Cardiac muscle cell (in vitro differentiated cells and primary cell): Measurements from ENCODE around the gene CTSS. TPM values are rescaled to one million over a fixed set of nuclear protein-coding genes. Genes with fewer than 3 reads are reported as not detected.
"Not testable (repeated sequence)": the region's sequence is repeated elsewhere in the genome, so short reads cannot be mapped to it uniquely, and the experiment has no call there.

Experiments
- DNase-seq, 2 donors: peaks; one replicate each; pipeline versions ENCODE4 v3.0.0 to v3.0.0-alpha.2; 2010 to 2017; ENCODE audit warnings: low read depth in 1 of 2, low spot score in 1 of 2
- H3K27ac ChIP-seq: fragments of 200-600 bp; sonication (generic); 2 replicates; pipeline ENCODE4 v1.5.1; 2016
- H3K27me3 ChIP-seq: fragments of 200-600 bp; sonication (generic); 2 replicates; pipeline ENCODE4 v1.6.0; 2016; ENCODE audit warnings: control low read depth
- H3K36me3 ChIP-seq: fragments of 200-600 bp; sonication (generic); 2 replicates; pipeline ENCODE4 v1.5.1; 2016; ENCODE audit warnings: control low read depth
- H3K4me1 ChIP-seq: fragments of 200-600 bp; sonication (generic); 2 replicates; pipeline ENCODE4 v1.8.1; 2017; ENCODE audit warnings: low read depth, mild to moderate bottlenecking, mixed run types
- H3K4me3 ChIP-seq: fragments of 200-600 bp; sonication (generic); 2 replicates; pipeline ENCODE4 v1.5.1; 2016; ENCODE audit warnings: mild to moderate bottlenecking
- H3K9me3 ChIP-seq: fragments of 200-600 bp; sonication (generic); 2 replicates; pipeline ENCODE4 v1.5.1; 2017; ENCODE audit warnings: low read depth, mild to moderate bottlenecking, control low read depth
- polyA plus RNA-seq: library from polyadenylated mRNA; unstranded; fragments of >200 nt; fragmentation: Nextera tagmentation; extraction: Ambion mirVana; gene quantifications from 2 replicates; pipeline ENCODE4 v1.2.1, GENCODE V29; 2016
- total RNA-seq: library from RNA; depleted of rRNA; stranded (reverse); fragments of >200 nt; gene quantifications from 2 replicates; pipeline ENCODE4 v1.2.3, GENCODE V29; 2016
- TF ChIP-seq, protein P1 (sequence below): IDR thresholded peaks from 2 replicates; pipeline ENCODE4 v1.5.1; 2012; ENCODE audit warnings: low read depth, mild to moderate bottlenecking, low read length

The CTSS gene
- total and polyA plus RNA-seq, 2 experiments from 2014 or later: 0.03 TPM; not detected in 1

DNA sequence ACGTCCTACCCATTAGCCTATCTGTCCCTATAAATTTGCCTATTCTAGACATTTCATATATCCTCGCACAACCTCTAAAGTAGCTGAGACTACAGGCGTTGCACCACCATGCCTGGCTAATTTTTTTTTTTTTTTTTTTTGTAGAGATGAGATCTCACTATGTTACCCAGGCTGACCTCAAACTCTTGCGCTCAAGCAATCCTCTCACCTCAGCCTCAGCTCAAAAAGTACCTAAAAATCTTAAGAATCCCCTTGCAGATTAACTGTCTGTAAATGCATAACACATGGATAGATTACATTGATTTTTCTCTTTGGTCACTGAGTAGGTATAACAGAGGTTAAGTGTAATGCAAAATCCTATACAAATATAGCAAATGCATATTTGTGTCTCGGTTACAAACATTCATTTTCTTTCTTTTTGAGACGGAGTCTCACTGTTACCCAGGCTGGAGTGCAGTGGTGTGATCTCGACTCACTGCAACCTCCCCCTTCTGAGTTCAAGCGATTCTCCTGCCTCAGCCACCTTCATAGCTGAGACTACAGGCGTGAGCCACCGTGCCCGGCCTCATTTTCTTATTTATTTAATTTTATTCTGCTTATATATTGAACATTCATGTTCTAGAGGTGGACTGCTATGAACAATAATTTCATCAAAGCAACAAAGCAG lies 47.2 kb downstream of the CTSS start:
- no peak overlapping the region for H3K27ac ChIP-seq
- H3K9me3 ChIP-seq: no peaks in the 10 kb centered on the region
- no peaks in the 10 kb centered on the region for H3K36me3 ChIP-seq
- no peak for DNase-seq
- no peaks in the 10 kb centered on the region for H3K27me3 ChIP-seq
- no peak overlapping the region for H3K4me3 ChIP-seq
- H3K4me1 ChIP-seq: no peaks in the 10 kb centered on the region
- TF ChIP-seq, protein P1, sequence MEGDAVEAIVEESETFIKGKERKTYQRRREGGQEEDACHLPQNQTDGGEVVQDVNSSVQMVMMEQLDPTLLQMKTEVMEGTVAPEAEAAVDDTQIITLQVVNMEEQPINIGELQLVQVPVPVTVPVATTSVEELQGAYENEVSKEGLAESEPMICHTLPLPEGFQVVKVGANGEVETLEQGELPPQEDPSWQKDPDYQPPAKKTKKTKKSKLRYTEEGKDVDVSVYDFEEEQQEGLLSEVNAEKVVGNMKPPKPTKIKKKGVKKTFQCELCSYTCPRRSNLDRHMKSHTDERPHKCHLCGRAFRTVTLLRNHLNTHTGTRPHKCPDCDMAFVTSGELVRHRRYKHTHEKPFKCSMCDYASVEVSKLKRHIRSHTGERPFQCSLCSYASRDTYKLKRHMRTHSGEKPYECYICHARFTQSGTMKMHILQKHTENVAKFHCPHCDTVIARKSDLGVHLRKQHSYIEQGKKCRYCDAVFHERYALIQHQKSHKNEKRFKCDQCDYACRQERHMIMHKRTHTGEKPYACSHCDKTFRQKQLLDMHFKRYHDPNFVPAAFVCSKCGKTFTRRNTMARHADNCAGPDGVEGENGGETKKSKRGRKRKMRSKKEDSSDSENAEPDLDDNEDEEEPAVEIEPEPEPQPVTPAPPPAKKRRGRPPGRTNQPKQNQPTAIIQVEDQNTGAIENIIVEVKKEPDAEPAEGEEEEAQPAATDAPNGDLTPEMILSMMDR: no peak

DNA sequence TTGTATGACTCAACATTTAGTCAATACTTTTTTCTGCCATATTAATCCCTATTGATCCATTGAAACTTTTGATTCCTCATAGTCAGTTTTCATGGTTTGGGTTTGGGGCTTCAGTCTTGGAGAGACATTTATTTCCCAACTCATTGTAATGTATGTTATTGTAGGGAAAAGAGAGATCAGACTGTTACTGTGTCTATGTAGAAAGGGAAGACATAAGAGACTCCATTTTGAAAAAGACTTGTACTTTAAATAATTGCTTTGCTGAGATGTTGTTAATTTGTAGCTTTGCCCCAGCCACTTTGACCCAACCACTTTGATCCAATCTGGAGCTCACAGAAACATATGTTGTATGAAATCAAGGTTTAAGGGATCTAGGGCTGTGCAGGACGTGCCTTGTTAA lies 56.5 kb downstream of the CTSS start:
- not testable (repeated sequence) for H3K36me3 ChIP-seq, H3K4me3 ChIP-seq, H3K9me3 ChIP-seq, H3K27me3 ChIP-seq, DNase-seq, H3K4me1 ChIP-seq, H3K27ac ChIP-seq

DNA sequence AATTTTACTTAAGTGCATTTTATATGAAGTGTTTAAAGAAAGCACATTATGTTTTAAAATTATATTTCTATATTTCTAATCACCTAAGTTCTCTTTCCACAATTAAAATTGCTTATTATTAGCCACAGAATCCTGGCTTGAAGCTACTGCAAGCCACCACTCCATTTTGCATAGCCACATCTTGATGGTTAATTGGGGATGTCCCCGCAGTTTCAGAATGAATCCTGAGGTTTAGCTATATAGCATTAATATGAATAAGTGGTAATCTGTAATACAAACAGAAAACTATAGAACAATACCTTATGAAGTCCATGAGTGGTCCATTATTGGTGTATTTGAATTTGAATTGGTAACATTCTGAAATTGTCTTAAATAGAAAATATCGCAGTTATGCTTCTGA lies 57.0 kb downstream of the CTSS start:
- Histone ChIP-seq H3K27me3 (no peaks in the 10 kb centered on the region), H3K27ac (no peak overlapping the region), H3K4me1 (peaks cover 6% of the 10 kb centered on the region), H3K36me3 (no peaks in the 10 kb centered on the region), H3K9me3 (no peaks in the 10 kb centered on the region), H3K4me3 (no peak overlapping the region)
- TF ChIP-seq, protein P1: no peak
- DNase-seq: no peak

DNA sequence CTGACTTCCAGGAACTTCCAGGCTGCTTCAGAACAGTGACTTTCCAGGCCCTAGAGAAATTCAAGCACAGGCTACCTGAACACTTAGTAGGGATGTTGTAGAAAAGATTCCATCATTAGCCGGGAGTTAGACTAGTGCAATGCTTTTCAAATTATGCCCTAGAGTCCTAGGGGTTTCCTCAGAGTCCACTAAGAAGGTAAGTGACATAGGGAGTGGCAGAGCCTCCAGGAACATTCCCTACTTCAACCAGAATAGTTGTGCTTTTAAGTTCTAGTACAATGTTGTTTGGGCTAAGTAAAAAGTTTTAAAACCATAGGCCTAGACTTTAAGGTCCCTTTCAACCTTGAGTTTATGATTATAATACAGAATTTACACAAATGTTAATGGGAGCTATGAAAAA lies 59.5 kb downstream of the CTSS start:
- TF ChIP-seq, protein P1: no peak
- Histone ChIP-seq H3K27ac (no peak overlapping the region), H3K27me3 (no peaks in the 10 kb centered on the region), H3K9me3 (no peaks in the 10 kb centered on the region), H3K36me3 (no peaks in the 10 kb centered on the region), H3K4me1 (peaks cover 6% of the 10 kb centered on the region), H3K4me3 (no peak overlapping the region)
- no peak for DNase-seq

DNA sequence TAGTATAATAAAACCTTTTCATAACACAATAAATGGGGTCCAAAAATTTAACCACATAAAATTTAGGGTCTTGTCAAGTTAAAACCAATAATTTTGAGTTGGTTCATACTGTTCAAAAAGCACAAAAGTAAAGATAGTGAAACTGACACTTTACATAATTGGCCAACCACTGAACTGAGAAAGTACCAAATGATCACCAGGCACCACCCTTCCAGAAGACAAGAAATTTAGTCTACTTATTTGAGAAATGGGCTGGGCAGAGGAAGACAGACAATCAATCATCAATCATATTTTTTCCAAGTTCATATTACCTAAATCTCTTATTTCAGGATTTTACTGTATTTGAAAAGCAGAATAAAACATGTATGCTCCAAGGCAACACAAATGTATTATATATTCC lies 62.2 kb downstream of the CTSS start:
- Histone ChIP-seq H3K27ac (no peak overlapping the region), H3K4me1 (no peaks in the 10 kb centered on the region), H3K36me3 (no peaks in the 10 kb centered on the region), H3K9me3 (no peaks in the 10 kb centered on the region), H3K4me3 (no peak overlapping the region), H3K27me3 (no peaks in the 10 kb centered on the region)
- DNase-seq: no peak
- TF ChIP-seq, protein P1: no peak

DNA sequence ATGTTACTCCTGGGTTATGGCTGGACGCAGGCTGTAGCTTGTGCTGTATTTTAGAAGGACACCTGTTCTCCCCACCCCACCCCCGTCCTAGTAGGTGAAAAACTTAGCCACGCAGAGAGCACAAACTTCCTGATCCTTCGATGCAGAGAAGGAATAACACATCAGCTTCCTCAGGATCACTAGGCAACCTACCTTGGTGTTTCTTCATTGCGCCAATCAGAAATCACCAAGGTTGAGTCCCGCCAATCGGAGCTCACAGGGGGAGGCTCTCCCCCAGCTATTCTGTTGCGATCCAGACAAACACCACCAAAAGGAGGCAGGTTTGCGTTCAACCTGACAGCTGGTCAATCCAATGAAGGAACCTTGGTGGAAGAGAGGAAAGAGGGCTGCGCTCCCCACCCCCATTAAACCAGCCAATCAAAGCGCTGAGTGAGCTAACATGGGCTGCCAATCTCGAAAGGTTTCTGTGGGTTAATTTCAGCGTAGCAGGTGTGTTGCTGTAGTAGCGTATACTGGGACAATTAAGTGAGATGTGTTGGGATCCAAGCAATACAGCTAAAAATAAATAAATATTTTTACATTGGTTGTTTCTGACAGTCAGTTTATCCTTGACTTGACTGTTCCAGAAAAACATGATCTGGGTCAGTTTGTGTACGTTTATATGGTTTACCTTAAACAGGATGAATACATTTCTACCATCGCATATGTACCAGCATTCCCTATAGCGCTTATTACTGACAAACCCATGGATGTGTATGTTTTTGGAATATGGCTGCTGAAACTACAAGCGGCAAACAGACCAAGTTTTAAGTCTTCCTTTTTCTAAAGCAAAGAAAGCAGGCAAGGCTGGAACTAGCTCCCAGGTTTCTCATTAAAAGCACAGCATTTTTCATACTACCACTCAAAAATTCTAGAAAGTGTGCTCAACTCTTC lies 68.3 kb downstream of the CTSS start, which contains the start of gene GOLPH3L:
Gene GOLPH3L (minus strand): TSS at position 160 of the 933 bp plus-strand sequence. CDS start 2,316 bp downstream, outside the sequence.
- H3K4me3 ChIP-seq: peak within 1 kb of the TSS; percentile 93
- H3K36me3 ChIP-seq: peaks cover 21% of the 10 kb centered on the region
- H3K27ac ChIP-seq: peak within 1 kb of the TSS; percentile 51
- TF ChIP-seq, protein P1: peak; percentile 22
- H3K9me3 ChIP-seq: no peaks in the 10 kb centered on the region
- peak; percentile 97 to 99 for DNase-seq
- H3K27me3 ChIP-seq: no peaks in the 10 kb centered on the region
- peaks cover 8% of the 10 kb centered on the region for H3K4me1 ChIP-seq
